ENCODE data around the gene PSMA6. TPM values are rescaled to one million over a fixed set of nuclear protein-coding genes. Genes with fewer than 3 reads are reported as not detected.

PSMA6 gene
- total and polyA plus RNA-seq, 2 of the 8 experiments (the other 6 are each of a cell fraction or from before 2014, with no cell fraction given), result 180 to 238 TPM

DNA sequence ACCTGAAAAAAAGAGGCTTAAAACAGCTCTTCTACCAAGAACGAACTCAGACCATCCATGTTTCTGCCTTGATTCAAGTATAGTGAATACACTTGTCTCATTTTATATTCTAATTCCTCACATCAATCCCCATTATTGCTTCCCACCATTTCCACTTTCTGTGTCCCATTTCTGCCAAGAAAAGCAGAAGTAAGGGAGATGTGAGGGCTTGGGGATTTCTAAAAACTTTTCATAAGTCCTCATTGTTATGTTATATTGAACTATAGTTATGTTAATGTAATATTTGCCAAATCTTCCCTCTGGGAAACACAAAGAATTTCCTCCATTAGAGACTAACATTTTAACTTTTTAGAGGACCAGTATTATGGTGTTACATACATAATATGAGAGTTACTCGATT, 48.2 kb upstream of the PSMA6 start:
- Histone ChIP-seq H3K9ac (replicated peaks in 1 of 4; ENCODE audit: extremely low read depth in 1 of 4, low read depth in 3 of 4, low read length in 3 of 4) (no peak overlapping the region), H4K8ac (ENCODE audit: extremely low read depth, insufficient read depth, low read length) (no peak overlapping the region), H2AK5ac (ENCODE audit: low read depth, low read length) (no peak overlapping the region), H2BK120ac (replicated peaks; ENCODE audit: low read depth, low read length) (no peak overlapping the region), H2BK20ac (ENCODE audit: low read length) (no peak overlapping the region), H4K5ac (ENCODE audit: insufficient read length, low read depth, low read length) (no peak overlapping the region), H3K4me2 (ENCODE audit: insufficient read depth in 1 of 2, low read depth in 2 of 2, low read length in 2 of 2) (no peak overlapping the region), H3K9me3 (ENCODE audit: insufficient read depth in 2 of 2, low read depth in 1 of 2, low read length in 1 of 2) (no peaks in the 10 kb centered on the region), H2BK15ac (ENCODE audit: low read length) (no peak overlapping the region), H3K79me2 (ENCODE audit: control insufficient read depth in 1 of 2, insufficient read depth in 2 of 2, low read length in 2 of 2) (no peaks in the 10 kb centered on the region), H4K91ac (replicated peaks; ENCODE audit: insufficient read length, low read length) (no peak overlapping the region), H3K36me3 (ENCODE audit: control insufficient read depth in 2 of 4, insufficient read depth in 4 of 4, low read length in 3 of 4) (no peaks in the 10 kb centered on the region), H3K23ac (ENCODE audit: insufficient read length) (no peak overlapping the region), H3K4me3 (ENCODE audit: extremely low read depth in 1 of 4, insufficient read depth in 2 of 4, low read depth in 3 of 4, low read length in 4 of 4) (no peak overlapping the region), H2AFZ (ENCODE audit: low read length) (no peak overlapping the region), H3K18ac (ENCODE audit: extremely low read depth, low read length) (no peak overlapping the region), H2BK5ac (ENCODE audit: low read depth, low read length) (no peak overlapping the region), H3K79me1 (ENCODE audit: low read depth, low read length) (no peaks in the 10 kb centered on the region), H3K27me3 (replicated peaks in 1 of 4; ENCODE audit: control insufficient read depth in 3 of 4, extremely low read depth in 1 of 4, insufficient read depth in 3 of 4, low read length in 3 of 4) (no peaks in the 10 kb centered on the region), H2BK12ac (ENCODE audit: low read depth, low read length) (no peak overlapping the region), H3K27ac (ENCODE audit: low read depth, low read length) (no peak overlapping the region), H3K56ac (replicated peaks; ENCODE audit: insufficient read length, low read depth, low read length) (no peak overlapping the region), H3K23me2 (ENCODE audit: low read depth, low read length) (no peaks in the 10 kb centered on the region), H3K4me1 (replicated peaks in 1 of 4; ENCODE audit: control insufficient read depth in 3 of 4, insufficient read depth in 4 of 4, low read length in 3 of 4) (no peaks in the 10 kb centered on the region), H3K14ac (ENCODE audit: insufficient read length) (no peak overlapping the region), H4K20me1 (replicated peaks in 1 of 2; ENCODE audit: control insufficient read depth in 1 of 2, insufficient read depth in 2 of 2, low read length in 2 of 2) (no peaks in the 10 kb centered on the region), H3K4ac (replicated peaks; ENCODE audit: insufficient read length, low read depth, low read length) (no peak overlapping the region)
- 93% methylated on average over 2 of the region's 2 CpGs; no CpG with 5 or more reads in 1 of the 2 experiments for WGBS, 2 experiments (ENCODE audit: extremely low coverage in 1 of 2, insufficient coverage in 1 of 2, insufficient read length in 1 of 2, insufficient replicate concordance in 2 of 2, low coverage in 1 of 2, low lambda C conversion rate in 2 of 2, missing lambda C conversion rate in 1 of 2)
- FAIRE-seq, result no peak
- no peak for DNase-seq (ENCODE audit: low read depth in 1 of 2, low spot score in 2 of 2)
- ChIA-PET POLR2A (ENCODE audit: partially characterized antibody) (no interaction called here), CTCF (ENCODE audit: partially characterized antibody) (no interaction called here)
- TF ChIP-seq CREB1 (IDR thresholded peaks at IDR 0.05) (no peak), CHD2 (IDR thresholded peaks at IDR 0.05; ENCODE audit: low read length) (no peak), TEAD4 (IDR thresholded peaks at IDR 0.05; ENCODE audit: low read depth, low read length) (no peak), USF2 (IDR thresholded peaks at IDR 0.05; ENCODE audit: low read length) (no peak), BRCA1 (IDR thresholded peaks at IDR 0.05; ENCODE audit: low read depth, low read length) (no peak), BACH1 (IDR thresholded peaks at IDR 0.05; ENCODE audit: low read length) (no peak), GTF2F1 (IDR thresholded peaks at IDR 0.05; ENCODE audit: borderline replicate concordance, low read depth, low read length) (no peak), RNF2 (IDR thresholded peaks at IDR 0.05; ENCODE audit: borderline replicate concordance, low read depth, low read length, missing control alignments, poor library complexity, severe bottlenecking) (no peak), CBX5 (IDR thresholded peaks at IDR 0.05; ENCODE audit: low read depth, low read length) (no peak), FOSL1 (IDR thresholded peaks at IDR 0.05; ENCODE audit: insufficient read depth, low read depth, low read length) (no peak), SUZ12 (IDR thresholded peaks at IDR 0.05; ENCODE audit: low read length) (no peak)
- TF ChIP-seq, protein P1, sequence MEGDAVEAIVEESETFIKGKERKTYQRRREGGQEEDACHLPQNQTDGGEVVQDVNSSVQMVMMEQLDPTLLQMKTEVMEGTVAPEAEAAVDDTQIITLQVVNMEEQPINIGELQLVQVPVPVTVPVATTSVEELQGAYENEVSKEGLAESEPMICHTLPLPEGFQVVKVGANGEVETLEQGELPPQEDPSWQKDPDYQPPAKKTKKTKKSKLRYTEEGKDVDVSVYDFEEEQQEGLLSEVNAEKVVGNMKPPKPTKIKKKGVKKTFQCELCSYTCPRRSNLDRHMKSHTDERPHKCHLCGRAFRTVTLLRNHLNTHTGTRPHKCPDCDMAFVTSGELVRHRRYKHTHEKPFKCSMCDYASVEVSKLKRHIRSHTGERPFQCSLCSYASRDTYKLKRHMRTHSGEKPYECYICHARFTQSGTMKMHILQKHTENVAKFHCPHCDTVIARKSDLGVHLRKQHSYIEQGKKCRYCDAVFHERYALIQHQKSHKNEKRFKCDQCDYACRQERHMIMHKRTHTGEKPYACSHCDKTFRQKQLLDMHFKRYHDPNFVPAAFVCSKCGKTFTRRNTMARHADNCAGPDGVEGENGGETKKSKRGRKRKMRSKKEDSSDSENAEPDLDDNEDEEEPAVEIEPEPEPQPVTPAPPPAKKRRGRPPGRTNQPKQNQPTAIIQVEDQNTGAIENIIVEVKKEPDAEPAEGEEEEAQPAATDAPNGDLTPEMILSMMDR (IDR thresholded peaks at IDR 0.05; ENCODE audit: control extremely low read depth in 1 of 3, insufficient read depth in 1 of 3, low read depth in 1 of 3, low read length in 3 of 3), result no peak
